Cardiac muscle cell (in vitro differentiated cells and primary cell): ENCODE measurements around the gene DDX24. TPM values are rescaled to one million over a fixed set of nuclear protein-coding genes. Genes with fewer than 3 reads are reported as not detected.

Experiments
- DNase-seq, 2 donors: peaks; one replicate each; pipeline versions ENCODE4 v3.0.0 to v3.0.0-alpha.2; 2010 to 2017; ENCODE audit warnings: low read depth in 1 of 2, low spot score in 1 of 2
- H3K27ac ChIP-seq: fragments of 200-600 bp; sonication (generic); 2 replicates; pipeline ENCODE4 v1.5.1; 2016
- H3K27me3 ChIP-seq: fragments of 200-600 bp; sonication (generic); 2 replicates; pipeline ENCODE4 v1.6.0; 2016; ENCODE audit warnings: control low read depth
- H3K36me3 ChIP-seq: fragments of 200-600 bp; sonication (generic); 2 replicates; pipeline ENCODE4 v1.5.1; 2016; ENCODE audit warnings: control low read depth
- H3K4me1 ChIP-seq: fragments of 200-600 bp; sonication (generic); 2 replicates; pipeline ENCODE4 v1.8.1; 2017; ENCODE audit warnings: low read depth, mild to moderate bottlenecking, mixed run types
- H3K4me3 ChIP-seq: fragments of 200-600 bp; sonication (generic); 2 replicates; pipeline ENCODE4 v1.5.1; 2016; ENCODE audit warnings: mild to moderate bottlenecking
- H3K9me3 ChIP-seq: fragments of 200-600 bp; sonication (generic); 2 replicates; pipeline ENCODE4 v1.5.1; 2017; ENCODE audit warnings: low read depth, mild to moderate bottlenecking, control low read depth
- CTCF ChIP-seq: IDR thresholded peaks from 2 replicates; pipeline ENCODE4 v1.5.1; 2012; ENCODE audit warnings: low read depth, mild to moderate bottlenecking, low read length
- polyA plus RNA-seq: library from polyadenylated mRNA; unstranded; fragments of >200 nt; fragmentation: Nextera tagmentation; extraction: Ambion mirVana; gene quantifications from 2 replicates; pipeline ENCODE4 v1.2.1, GENCODE V29; 2016
- total RNA-seq: library from RNA; depleted of rRNA; stranded (reverse); fragments of >200 nt; gene quantifications from 2 replicates; pipeline ENCODE4 v1.2.3, GENCODE V29; 2016

DDX24 gene
- total and polyA plus RNA-seq, 2 experiments from 2014 or later = 188 to 227 TPM

DNA sequence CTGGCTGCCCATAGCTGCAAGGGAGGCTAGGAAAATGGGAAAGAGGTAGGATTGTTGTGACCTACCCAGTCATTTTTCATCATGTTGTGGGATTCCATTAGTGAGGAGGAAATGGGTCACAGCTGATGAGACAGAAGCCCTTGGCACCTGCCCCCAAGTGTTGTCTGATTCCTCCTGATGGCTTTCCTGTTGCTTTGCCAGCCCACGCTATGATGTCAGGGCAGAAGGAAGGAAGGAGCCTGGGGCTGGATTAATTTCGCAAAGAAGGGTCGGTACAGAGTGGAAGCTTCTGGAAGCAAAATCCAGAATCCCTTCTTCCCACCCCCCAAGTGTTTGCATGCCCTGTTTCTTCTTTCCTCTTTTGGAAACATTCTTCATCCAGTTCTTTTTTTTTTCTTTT lies 46.1 kb downstream of the DDX24 start:
- no peak overlapping the region for H3K4me3 ChIP-seq

GRCh38 chr14:94031883-94032279 lies 49.1 kb downstream of the DDX24 start:
- H3K4me1 ChIP-seq = peaks cover 12% of the 10 kb centered on the region
- no peak overlapping the region for H3K27ac ChIP-seq
- H3K9me3 ChIP-seq = no peaks in the 10 kb centered on the region
- DNase-seq = no peak
- no peaks in the 10 kb centered on the region for H3K27me3 ChIP-seq
- no peak for TF ChIP-seq CTCF
- H3K4me3 ChIP-seq = no peak overlapping the region
- no peaks in the 10 kb centered on the region for H3K36me3 ChIP-seq

More for the DNA sequence above, 46.1 kb downstream of the DDX24 start:
- no peak overlapping the region for H3K27ac ChIP-seq
- H3K36me3 ChIP-seq = no peaks in the 10 kb centered on the region
- TF ChIP-seq CTCF = no peak
- no peak for DNase-seq
- H3K4me1 ChIP-seq = peaks cover 12% of the 10 kb centered on the region
- H3K27me3 ChIP-seq = no peaks in the 10 kb centered on the region
- H3K9me3 ChIP-seq = no peaks in the 10 kb centered on the region

DNA sequence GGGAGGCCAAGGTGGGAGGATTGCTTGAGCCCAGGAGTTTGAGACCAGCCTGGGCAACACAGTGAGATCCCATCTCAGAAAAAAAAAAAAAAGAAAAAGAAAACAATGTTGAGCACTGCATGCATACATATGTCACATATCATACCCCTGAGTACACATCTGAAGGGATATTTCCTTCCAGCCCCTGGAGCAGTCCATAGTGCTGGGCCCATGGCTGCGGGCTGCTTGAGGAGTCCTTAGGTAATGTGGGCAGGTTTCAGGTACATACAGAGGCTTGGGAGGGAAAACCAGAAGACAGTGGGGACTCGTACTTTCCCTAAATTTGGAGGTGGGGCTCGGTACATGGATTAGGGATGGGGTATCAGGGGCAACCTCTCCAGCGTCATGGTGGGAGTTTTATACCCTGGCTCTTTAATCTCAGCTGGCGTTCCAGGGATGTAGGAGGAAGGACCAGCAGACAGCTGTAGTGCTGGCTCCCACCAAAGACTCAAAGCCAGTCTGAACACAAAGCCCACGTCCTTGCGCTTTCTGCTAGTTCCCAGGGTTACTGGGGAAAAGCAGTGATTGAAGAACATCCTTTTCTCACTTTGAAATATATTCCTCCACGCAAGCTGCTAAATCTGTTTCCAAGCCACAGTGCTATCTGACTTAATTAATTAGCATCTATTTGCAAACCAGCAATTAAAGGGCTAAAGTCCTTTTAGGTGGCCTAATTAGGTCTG lies 49.7 kb downstream of the DDX24 start:
- Histone ChIP-seq H3K4me1 (peaks cover 7% of the 10 kb centered on the region), H3K27me3 (no peaks in the 10 kb centered on the region), H3K36me3 (no peaks in the 10 kb centered on the region), H3K27ac (no peak overlapping the region), H3K9me3 (no peaks in the 10 kb centered on the region), H3K4me3 (no peak overlapping the region)
- DNase-seq = no peak
- TF ChIP-seq CTCF = no peak

DNA sequence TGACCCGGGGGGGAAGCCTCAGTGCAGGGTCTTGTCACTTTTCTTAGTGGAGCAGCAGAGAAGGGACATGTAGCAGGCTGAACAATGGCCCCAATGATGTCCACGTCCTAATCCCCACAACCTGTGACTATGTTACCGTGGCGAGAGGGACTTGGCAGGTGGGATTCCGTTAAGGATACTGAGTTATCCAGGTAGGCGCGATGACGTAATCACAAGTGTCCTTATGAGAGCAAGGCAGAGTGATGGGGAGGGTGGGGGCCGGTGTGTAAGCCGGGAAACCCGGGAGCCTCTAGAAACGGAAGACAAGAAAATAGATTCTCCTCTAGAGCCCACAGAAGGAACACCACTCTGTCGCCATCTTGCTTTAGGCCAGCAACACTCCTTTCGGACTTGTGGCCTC lies 50.4 kb downstream of the DDX24 start:
- TF ChIP-seq CTCF = no peak
- H3K4me1 ChIP-seq = no peaks in the 10 kb centered on the region
- no peaks in the 10 kb centered on the region for H3K9me3 ChIP-seq
- H3K27me3 ChIP-seq = no peaks in the 10 kb centered on the region
- H3K4me3 ChIP-seq = no peak overlapping the region
- no peaks in the 10 kb centered on the region for H3K36me3 ChIP-seq
- no peak overlapping the region for H3K27ac ChIP-seq
- no peak for DNase-seq

DNA sequence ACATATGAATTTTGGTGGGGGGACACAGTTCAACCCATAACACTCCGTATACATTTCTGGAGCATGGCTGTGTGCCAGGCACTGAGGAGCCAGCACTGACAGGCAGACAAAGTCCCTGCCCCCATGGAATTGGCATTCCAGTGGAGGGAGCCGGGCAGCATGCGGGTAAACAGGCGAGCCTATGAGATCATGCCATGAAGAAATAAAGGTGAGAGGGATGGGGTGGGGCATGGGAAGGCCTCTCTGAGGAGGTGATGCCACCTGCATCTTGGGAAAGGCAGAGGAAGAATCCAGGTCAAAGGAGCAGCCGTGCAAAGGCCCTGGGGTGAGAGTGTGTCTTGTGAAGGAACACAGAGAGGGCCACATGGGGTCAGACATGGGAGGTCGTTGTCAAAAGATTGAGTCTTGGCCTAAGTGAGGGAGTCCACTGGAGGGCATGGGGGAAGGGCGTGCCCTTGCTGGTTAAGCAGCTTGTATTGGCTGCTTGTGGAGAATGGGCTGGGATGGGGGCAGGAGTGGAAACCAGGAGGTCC lies 51.3 kb downstream of the DDX24 start:
- Histone ChIP-seq H3K27ac (no peak overlapping the region), H3K4me3 (no peak overlapping the region), H3K27me3 (no peaks in the 10 kb centered on the region), H3K9me3 (no peaks in the 10 kb centered on the region), H3K36me3 (no peaks in the 10 kb centered on the region), H3K4me1 (no peaks in the 10 kb centered on the region)
- no peak for DNase-seq
- TF ChIP-seq CTCF = no peak
